ENCODE measurements around the gene ZFP36.

ZFP36 gene

DNA sequence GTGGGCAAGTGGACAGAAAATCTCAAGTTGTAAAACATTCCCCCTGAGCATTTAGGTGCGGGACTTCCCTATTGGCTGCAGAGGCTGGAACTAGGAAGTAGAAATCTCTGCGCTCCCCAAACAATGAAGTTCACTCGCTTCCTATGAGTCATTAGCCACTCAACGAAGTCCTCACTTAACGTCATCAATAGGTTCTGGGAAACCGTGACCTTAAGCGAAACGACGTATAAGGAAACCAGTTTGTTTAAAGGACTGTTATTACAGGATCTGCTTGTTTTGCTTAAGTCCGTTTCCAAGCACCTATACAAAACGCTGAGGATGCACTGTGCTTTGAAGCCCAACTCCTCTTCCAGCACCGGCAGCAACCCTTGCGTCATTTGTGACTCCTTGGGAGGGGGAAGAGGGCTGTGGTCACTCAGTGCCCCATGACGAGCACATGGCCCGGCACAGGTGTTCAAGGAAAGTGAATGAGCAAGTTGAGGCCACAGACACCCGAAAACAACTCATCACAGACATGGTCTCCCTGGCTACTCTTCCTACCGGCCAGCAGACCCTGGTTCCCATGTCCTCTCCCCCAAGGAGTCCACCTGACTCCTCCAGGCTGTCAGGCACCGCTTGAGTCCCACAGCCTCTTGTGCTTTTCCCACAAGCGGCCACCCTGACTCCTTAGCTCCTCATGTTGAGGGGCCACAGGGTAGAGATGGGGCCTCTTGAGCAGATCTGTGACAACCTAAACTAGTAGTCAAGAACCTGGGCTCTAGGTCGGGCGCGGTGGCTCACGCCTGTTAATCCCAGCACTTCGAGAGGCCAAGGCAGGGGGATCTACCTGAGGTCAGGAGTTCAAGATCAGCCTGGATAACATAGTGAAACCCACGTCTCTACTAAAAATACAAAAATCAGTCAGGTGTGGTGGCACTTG is 24.3 kb downstream of the ZFP36 start:
- no peak for TF ChIP-seq ZNF274 (IDR thresholded peaks at IDR 0.05; ENCODE audit: low read depth, low read length)
- no peak overlapping the region for H3K4me3 ChIP-seq (ENCODE audit: low read length)

DNA sequence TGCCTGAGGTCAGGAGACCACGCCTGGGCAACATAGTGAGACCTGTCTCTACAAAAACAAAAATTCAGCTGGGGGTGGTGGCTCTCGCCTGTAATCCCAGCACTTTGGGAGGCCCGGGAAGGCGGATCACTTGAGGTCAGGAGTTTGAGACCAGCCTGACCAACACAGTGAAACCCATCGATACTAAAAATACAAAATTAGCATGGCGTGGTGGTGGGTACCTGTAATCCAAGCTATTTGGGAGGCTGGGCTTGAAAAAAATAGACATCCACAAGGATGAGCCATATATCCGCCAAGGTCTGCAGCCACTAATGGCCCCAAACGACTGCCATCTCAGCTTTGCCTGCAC is 26.0 kb downstream of the ZFP36 start:
- TF ChIP-seq ZNF274 (IDR thresholded peaks at IDR 0.05; ENCODE audit: low read depth, low read length), result no peak
- no peak overlapping the region for H3K4me3 ChIP-seq (ENCODE audit: low read length)

DNA sequence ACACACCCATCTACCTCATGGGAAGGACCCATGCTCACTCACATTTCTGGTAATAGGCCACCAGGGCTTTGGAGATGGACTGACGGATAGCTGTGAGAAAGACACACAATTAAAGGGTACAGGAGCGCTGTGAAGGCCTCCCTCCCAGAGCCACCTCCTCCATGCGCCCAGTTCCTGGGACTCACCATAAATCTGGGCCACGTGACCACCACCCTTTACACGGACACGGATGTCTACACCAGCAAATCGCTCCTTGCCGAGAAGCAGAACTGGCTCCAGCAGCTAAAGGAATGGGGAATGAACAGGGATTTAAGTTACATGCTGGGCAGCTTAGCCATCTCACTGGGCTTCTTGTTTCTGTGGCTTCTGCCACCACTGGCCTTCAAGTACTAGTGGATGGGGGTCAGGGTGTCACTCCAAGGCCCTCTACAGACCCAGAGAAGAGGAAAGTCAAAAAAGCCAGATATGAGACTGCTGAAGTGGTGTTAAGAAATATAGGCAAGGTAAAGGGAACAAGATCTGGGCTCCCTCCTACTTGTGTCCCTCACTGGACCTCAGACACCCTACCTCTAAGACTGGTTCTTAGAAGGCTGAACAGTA is 26.9 kb downstream of the ZFP36 start:
- TF ChIP-seq ZNF274 (IDR thresholded peaks at IDR 0.05; ENCODE audit: low read depth, low read length), result no peak
- H3K4me3 ChIP-seq (ENCODE audit: low read length), result peak overlapping the region; percentile 94; the same call in 1 of the 2 replicates

DNA sequence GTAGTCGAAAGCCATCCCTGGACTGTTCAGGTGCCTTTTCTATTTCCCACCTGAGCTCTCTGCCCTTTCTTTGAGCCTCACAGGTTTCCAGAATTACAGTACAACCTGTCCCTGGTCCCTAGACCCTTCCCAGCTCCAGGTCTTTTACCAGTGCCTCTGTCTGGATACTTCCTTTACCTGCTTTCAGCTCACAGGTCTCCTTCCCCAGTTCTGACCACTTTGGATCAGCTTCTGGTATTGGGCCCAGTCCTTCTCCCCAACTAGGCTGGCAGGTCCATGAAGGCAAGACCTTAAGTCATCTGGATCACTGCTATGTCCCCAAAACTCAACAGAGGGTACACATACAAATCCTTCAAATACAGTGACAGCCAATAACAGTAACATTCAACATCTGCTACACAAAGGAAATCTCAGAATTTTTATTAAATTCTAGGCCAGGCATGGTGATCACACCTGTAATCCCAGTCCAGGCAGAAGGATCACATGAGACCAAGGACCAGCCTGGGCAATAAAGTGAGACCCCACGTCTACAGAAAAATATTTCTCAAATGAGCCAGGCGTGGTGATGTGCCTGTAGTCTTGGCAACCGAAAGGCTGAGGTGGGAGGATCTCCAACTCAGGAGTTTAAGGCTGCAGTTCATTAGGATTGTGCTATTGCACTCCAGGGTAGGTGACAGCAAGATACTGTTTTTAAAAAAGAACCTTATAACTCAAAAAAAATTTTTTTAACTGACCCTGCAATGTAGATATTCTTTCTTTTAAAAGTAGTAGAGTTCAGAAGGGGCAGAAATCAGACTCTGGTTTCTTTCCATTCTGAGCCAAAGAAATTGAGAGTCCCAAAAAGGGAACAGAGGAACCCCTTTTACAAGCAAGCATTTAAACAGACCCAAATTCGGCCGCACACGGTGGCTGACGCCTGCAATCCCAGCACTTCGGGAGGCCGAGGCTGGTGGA is 27.8 kb downstream of the ZFP36 start:
- no peak for TF ChIP-seq ZNF274 (IDR thresholded peaks at IDR 0.05; ENCODE audit: low read depth, low read length)
- peak overlapping the region; percentile 94 for H3K4me3 ChIP-seq (ENCODE audit: low read length)

DNA sequence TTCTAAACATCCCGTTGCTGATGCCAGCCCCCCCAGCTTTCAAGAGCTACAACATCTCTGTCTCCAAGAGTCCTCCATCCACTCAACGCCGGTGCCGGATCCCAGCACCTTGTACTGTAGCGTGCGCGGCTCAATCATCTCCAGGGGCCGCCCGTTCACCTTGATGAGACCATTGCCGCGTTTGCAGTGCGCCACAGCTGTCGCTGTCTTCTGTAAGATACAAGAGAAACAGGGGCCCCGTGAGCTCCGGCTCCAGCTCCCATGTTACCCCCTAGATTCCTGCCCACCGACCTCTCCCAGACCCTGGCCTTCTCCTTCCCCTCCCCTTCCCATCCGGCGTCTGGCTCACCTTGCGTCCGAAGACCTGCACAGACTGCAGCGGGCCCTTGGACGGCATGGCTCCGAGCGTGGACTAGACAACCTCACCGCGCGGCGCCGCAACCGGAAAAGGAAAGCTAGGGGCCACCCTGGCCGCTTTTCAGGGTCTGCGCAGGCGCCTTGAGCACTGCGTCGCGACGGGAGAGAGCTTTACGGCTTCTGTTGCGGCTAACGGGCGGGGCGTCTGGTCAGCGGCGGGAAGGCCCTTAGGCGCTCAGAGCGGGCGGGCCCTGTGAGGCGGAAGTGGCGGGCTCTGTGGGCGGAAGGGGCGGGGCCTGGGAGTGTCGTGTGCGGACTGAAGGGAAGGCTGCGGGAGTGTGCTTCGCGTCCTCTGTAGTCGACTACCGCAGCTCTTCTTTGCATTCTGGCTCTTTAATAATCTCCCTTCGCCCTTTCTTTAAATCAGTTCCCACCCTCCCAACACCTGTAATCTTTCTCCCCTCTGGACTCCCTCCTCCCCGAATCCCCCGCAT is 29.1 kb downstream of the ZFP36 start, which contains the start of gene RPS16:
RPS16 (minus strand) TSS at position 451 of the 851 bp plus-strand sequence; CDS start at position 397, 54 bp downstream.
- H3K4me3 ChIP-seq (ENCODE audit: low read length), result peak within 1 kb of the TSS; percentile 94
- TF ChIP-seq ZNF274 (IDR thresholded peaks at IDR 0.05; ENCODE audit: low read depth, low read length), result no peak

DNA sequence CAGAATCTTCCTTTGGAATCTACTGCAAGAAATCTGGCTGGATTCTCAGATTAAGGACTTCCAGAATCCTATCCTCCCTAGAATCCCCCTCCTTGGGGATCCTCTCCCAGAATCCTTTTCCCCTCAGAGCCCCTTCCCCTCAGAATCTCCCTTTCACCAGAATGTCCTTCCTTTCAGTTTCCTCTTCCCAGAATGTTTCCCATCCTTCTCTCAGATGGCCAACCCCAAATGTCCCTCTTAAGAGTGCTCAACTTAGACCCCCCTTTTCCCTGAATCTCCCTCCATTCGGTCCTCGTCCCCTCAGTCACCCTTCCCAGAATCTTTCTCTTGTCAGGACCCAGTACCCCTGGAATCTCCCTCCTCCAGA is 29.7 kb downstream of the ZFP36 start:
- no peak for TF ChIP-seq ZNF274 (IDR thresholded peaks at IDR 0.05; ENCODE audit: low read depth, low read length)
- peak overlapping the region; percentile 89 for H3K4me3 ChIP-seq (ENCODE audit: low read length)

DNA sequence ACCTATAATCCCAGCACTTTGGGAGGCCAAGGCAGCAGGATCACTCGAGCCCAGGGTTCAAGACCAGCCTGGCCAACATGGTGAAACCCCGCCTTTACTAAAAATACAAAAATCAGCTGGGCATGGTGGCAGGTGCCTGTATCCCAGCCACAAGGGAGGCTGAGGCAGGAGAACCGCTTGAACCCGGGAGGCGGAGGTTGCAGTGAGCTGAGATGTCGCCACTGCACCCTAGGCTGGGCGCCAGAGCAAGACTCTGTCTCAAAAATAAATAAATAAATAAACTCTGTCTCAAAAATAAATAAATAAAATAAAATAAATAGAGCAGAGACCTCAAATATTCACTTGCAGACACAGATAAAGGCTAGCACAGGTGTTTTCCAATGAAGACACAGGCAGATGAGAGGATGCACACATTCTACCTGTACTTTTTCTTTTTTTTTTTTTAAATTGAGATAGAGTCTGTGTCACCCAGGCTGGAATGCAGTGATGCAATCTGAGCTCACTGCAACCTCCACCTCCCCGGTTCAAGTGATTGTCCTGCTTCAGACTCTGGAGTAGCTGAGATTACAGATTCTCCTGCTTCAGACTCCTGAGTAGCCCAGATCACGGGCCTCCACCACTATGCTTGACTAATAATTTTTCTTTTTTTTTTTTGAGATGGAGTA is 31.8 kb downstream of the ZFP36 start:
- no peak for TF ChIP-seq ZNF274 (IDR thresholded peaks at IDR 0.05; ENCODE audit: low read depth, low read length)
- H3K4me3 ChIP-seq (ENCODE audit: low read length), result no peak overlapping the region

DNA sequence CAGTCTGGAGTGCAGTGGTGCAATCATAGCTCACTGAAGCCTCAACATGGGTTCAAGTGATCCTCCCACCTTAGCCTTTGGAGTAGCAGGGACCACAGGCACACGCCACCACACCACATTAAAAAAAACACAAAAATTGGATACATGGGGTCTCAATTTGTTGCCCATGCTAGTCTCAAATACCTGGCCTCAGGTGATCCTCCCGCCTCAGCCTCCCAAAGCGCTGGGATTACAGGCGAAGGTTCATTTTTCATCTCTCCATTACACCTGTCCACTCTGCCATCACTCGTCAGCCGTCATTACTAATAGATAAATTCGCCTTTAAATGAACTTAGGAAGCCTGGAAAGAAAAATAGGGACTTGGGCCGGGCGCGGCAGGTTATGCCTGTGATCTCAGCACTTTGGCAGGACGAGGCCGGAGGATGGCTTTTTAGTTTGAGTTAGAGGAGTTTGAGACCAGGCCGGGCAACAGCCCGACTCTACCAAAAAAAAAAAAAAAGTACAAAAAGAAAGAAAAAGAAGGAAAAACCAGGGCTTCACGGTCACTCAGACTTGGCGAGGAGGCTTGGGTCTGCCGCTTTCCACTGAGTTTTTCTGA is 38.0 kb downstream of the ZFP36 start:
- no peak for TF ChIP-seq ZNF274 (IDR thresholded peaks at IDR 0.05; ENCODE audit: low read depth, low read length)
- H3K4me3 ChIP-seq (ENCODE audit: low read length), result peak overlapping the region; percentile 85

DNA sequence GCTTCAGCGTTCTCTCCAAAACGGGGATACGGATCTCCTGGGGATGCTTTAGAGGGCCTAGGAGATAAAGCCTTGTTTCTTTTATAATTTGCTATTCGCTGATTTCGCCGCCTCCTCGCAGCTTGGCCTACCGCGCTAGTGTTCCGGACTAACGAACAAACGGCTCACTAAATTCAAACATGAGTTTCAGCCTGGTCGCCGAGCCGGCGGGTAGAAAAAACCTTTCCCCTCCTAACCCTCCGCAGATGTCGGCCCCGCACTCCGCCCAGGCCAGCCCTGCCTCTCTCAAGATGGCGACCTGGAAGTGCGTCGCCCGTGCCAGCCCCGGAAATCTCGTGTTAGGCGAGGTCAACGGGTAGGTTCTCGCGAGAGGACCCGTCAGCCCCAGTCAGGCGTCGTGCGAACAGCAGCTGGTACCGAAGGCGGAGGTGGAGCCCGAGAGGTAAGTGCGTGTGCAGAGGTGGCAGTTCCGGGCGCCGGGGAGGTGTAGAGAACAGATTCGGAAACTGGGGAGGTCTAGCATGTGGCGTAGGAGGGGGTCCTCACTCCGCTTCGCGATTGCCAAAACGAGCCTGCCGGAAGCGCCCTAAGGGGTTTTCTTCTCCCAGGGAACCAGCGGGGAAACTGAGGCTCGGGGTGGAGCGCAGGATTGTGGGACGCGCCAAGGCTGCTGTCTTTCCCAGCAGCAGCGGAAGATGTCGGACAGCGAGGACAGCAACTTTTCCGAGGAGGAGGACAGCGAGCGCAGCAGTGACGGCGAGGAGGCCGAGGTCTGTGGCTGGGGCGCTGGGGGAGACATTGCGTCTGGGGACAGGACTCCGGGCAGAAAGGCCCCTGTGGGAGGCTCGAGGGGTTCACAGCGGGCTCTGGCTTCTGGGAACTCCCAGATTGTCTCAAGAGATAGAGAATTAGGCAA is 38.8 kb downstream of the ZFP36 start, which contains the start of gene SUPT5H:
SUPT5H (plus strand) TSS at position 387 of the 916 bp plus-strand sequence; CDS start at position 696, 309 bp downstream.
- H3K4me3 ChIP-seq (ENCODE audit: low read length), result peak within 1 kb of the TSS; percentile 85
- no peak for TF ChIP-seq ZNF274 (IDR thresholded peaks at IDR 0.05; ENCODE audit: low read depth, low read length)

DNA sequence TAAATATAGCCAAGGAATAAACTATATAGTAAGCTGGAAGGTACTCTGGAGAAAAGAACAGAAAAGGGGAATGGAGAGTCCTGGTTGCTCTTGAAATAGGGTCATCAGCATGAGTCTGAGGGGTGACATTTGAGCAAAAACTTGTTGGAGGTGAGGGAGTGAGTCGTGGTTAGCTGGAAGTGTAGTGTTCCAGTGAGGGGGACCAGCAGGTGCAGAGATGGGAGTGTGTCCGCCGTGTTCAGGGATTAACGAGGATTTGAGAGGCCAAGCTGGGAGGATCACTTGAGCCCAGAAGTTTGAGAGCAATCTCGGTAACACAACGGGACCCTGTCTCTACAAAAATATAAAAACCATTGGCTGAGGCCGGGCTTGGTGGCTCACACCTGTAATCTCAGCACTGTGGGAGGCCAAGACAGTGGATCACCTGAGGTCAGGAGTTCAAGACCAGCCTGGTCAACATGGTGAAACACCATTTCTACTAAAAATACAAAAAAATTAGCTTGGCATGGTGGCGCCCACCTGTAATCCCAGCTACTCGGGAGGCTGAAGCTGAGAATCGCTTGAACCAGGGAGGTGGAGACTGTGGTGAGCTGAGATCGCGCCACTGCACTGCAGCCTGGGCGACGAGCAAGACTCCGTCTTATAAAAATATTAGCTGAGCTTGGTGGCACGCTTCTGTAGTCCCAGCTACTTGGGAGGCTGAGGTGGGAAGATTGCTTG is 39.9 kb downstream of the ZFP36 start:
- no peak for TF ChIP-seq ZNF274 (IDR thresholded peaks at IDR 0.05; ENCODE audit: low read depth, low read length)
- peak overlapping the region; percentile 85 for H3K4me3 ChIP-seq (ENCODE audit: low read length)

DNA sequence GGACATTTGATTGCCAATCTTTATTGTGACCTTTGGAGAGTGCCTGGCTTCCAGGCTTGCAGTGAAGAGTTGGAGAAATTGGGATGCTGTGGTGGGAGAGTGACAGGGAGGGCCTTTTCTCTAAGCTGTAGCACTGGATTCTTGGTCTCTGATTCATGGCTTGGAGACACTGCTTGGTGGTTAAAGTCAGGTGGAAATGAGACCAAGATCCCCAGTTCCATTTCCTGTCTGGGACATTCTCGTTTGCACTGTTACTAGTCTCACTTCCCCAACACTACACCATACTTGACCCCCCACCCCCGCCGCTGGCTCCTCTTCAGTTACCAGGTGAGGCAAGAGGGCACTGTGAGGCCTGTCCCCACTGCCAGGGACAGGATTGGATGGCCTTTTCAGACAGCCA is 41.6 kb downstream of the ZFP36 start:
- TF ChIP-seq ZNF274 (IDR thresholded peaks at IDR 0.05; ENCODE audit: low read depth, low read length), result no peak
- peak overlapping the region; percentile 50; the same call in 1 of the 2 replicates for H3K4me3 ChIP-seq (ENCODE audit: low read length)

Data from GM08714 (cell line).